Anterior cingulate cortex (tissue), 58 donors: ENCODE measurements around the gene GALR2.

ENCODE experiments used
- DNase-seq, 58 donors: peaks; one replicate each; lab custom pipeline; 2025; lab: John Stamatoyannopoulos, UW

The GALR2 gene

GRCh38 chr17:76123191-76123499 lies 48.6 kb downstream of the GALR2 start:
- no peak for DNase-seq

- DNase-seq, result no peak
These were observed 49.4 kb downstream of the GALR2 start for GRCh38 chr17:76123749-76124581.

GRCh38 chr17:76124582-76125390 lies 50.2 kb downstream of the GALR2 start:
- no peak for DNase-seq

GRCh38 chr17:76125391-76125675 lies 50.8 kb downstream of the GALR2 start:
- no peak for DNase-seq

- DNase-seq, result no peak
These were observed 51.3 kb downstream of the GALR2 start for GRCh38 chr17:76125922-76126321.
